HG03066 (cell line): ENCODE results near the gene TCEAL4.

Experiments
- ATAC-seq: cut with Tn5 transposase; IDR thresholded peaks from one replicate; pipeline ENCODE4 v1.9.1; 2021; ENCODE audit warnings: low read depth; ENCODE audit not compliant: unreplicated experiment

The TCEAL4 gene

GRCh38 chrX:103585411-103586313 lies at the start of gene TCEAL4:
TSS of gene TCEAL4 (plus strand) at chrX:103585515. CDS start at chrX:103586676, 1,161 bp downstream.
- peak; percentile 91 for ATAC-seq

- no peak for ATAC-seq
Measured at GRCh38 chrX:103536071-103536470, 49.2 kb upstream of the TCEAL4 start.

- ATAC-seq, result no peak
Measured at GRCh38 chrX:103536732-103537131, 48.6 kb upstream of the TCEAL4 start.

- ATAC-seq, result no peak
Measured at GRCh38 chrX:103537871-103538387, 47.4 kb upstream of the TCEAL4 start.

- no peak for ATAC-seq
Measured at GRCh38 chrX:103538728-103539127, 46.6 kb upstream of the TCEAL4 start.

GRCh38 chrX:103539695-103540094 lies 45.6 kb upstream of the TCEAL4 start:
- no peak for ATAC-seq

GRCh38 chrX:103540145-103540544 lies 45.2 kb upstream of the TCEAL4 start:
- ATAC-seq, result no peak

- no peak for ATAC-seq
Measured at GRCh38 chrX:103549916-103550315, 35.4 kb upstream of the TCEAL4 start.

GRCh38 chrX:103550415-103551051 lies 34.8 kb upstream of the TCEAL4 start:
- ATAC-seq, result no peak

GRCh38 chrX:103552236-103552635 lies 33.1 kb upstream of the TCEAL4 start:
- ATAC-seq, result no peak

- ATAC-seq, result peak; percentile 95
Measured at GRCh38 chrX:103554687-103555424, 30.5 kb upstream of the TCEAL4 start.

GRCh38 chrX:103556963-103557612 lies 28.2 kb upstream of the TCEAL4 start:
- ATAC-seq, result no peak

GRCh38 chrX:103560256-103560655 lies 25.1 kb upstream of the TCEAL4 start:
- no peak for ATAC-seq

GRCh38 chrX:103562801-103563200 lies 22.5 kb upstream of the TCEAL4 start:
- no peak for ATAC-seq

- peak; percentile 55 for ATAC-seq
Measured at GRCh38 chrX:103565197-103565596, 20.1 kb upstream of the TCEAL4 start.

- peak; percentile 48 for ATAC-seq
Measured at GRCh38 chrX:103565752-103566151, 19.6 kb upstream of the TCEAL4 start.

- ATAC-seq, result no peak
Measured at GRCh38 chrX:103571121-103571520, 14.2 kb upstream of the TCEAL4 start.

- ATAC-seq, result no peak
Measured at GRCh38 chrX:103571726-103572125, 13.6 kb upstream of the TCEAL4 start.

- no peak for ATAC-seq
Measured at GRCh38 chrX:103573202-103573601, 12.1 kb upstream of the TCEAL4 start.

- ATAC-seq, result no peak
Measured at GRCh38 chrX:103584596-103584995, 719 bp upstream of the TCEAL4 start.

- ATAC-seq, result no peak
Measured at GRCh38 chrX:103586314-103586646, 965 bp downstream of the TCEAL4 start.
